CD4-positive, alpha-beta T cell (primary cell): ENCODE results near the gene TUSC7. TPM values are rescaled to one million over a fixed set of nuclear protein-coding genes. Genes with fewer than 3 reads are reported as not detected.

Experiments used
- ATAC-seq: fragments of 200-7000 bp; cut with Tn5 transposase; one replicate; pipeline ENCODE4 v1.10.0; 2022; ENCODE audit warnings: mild to moderate bottlenecking; ENCODE audit not compliant: poor library complexity
- CTCF ChIA-PET: fragments of 350-600 bp; sonication (Branson Sonifier 250); formaldehyde crosslinking; loops from one replicate; lab custom pipeline; 2021; ENCODE audit warnings: antibody characterized with exemption, inconsistent platforms; lab: Charles Lee
- POLR2A ChIA-PET: fragments of 350-600 bp; sonication (Branson Sonifier 250); formaldehyde crosslinking; loops from one replicate; lab custom pipeline; 2021; ENCODE audit warnings: antibody characterized with exemption, inconsistent platforms; lab: Charles Lee
- DNase-seq, 14 experiments: peaks; one replicate each; pipeline ENCODE4 v3.0.0-alpha.2; 2013 to 2020; ENCODE audit warnings: mixed read lengths in 2 of 14
- H3K27ac ChIP-seq, 2 donors: one replicate each; pipeline versions ENCODE4 v1.5.1 to v1.7.0; 2013; ENCODE audit warnings: low read length in 2 of 2, low read depth in 1 of 2, mild to moderate bottlenecking in 1 of 2
- H3K27me3 ChIP-seq, 2 experiments: 1 replicate in 1 of 2; 2 replicates in 1 of 2; pipeline versions ENCODE4 v1.6.1 to v1.7.0; 2013; ENCODE audit warnings: low read length in 2 of 2, control low read depth in 1 of 2, mild to moderate bottlenecking in 1 of 2, moderate library complexity in 1 of 2; ENCODE audit not compliant: insufficient read depth in 2 of 2, control insufficient read depth in 1 of 2
- H3K36me3 ChIP-seq: one replicate; pipeline ENCODE4 v1.6.1; 2013; ENCODE audit warnings: low read length, control low read depth; ENCODE audit not compliant: insufficient read depth
- H3K4me1 ChIP-seq: one replicate; pipeline ENCODE4 v1.6.1; 2013; ENCODE audit warnings: low read length, control low read depth; ENCODE audit not compliant: insufficient read depth
- H3K4me3 ChIP-seq: one replicate; pipeline ENCODE4 v1.5.1; 2013; ENCODE audit warnings: mild to moderate bottlenecking, low read length, moderate library complexity
- H3K9me3 ChIP-seq, 2 experiments: 1 replicate in 1 of 2; 2 replicates in 1 of 2; pipeline versions ENCODE4 v1.6.1 to v1.7.0; 2013; ENCODE audit warnings: low read length in 2 of 2, mild to moderate bottlenecking in 2 of 2, control low read depth in 1 of 2, moderate library complexity in 1 of 2; ENCODE audit not compliant: control insufficient read depth in 1 of 2, insufficient read depth in 1 of 2
- H3K27ac Mint-ChIP-seq: one replicate; pipeline ENCODE4 v1.8.0; 2020; ENCODE audit warnings: mixed read lengths
- H3K27me3 Mint-ChIP-seq: one replicate; pipeline ENCODE4 v1.8.0; 2021; ENCODE audit warnings: mixed read lengths
- H3K36me3 Mint-ChIP-seq: one replicate; pipeline ENCODE4 v1.8.0; 2021; ENCODE audit warnings: low read depth, mixed read lengths
- H3K4me1 Mint-ChIP-seq: one replicate; pipeline ENCODE4 v1.8.0; 2021; ENCODE audit warnings: low read depth, mixed read lengths
- H3K4me3 Mint-ChIP-seq: one replicate; pipeline ENCODE4 v1.8.0; 2020; ENCODE audit warnings: mild to moderate bottlenecking, mixed read lengths
- H3K9me3 Mint-ChIP-seq: one replicate; pipeline ENCODE4 v1.8.0; 2020; ENCODE audit warnings: mixed read lengths
- CTCF ChIP-seq: fragments of 200-600 bp; IDR thresholded peaks from one replicate; pipeline ENCODE4 v1.8.0; 2022; ENCODE audit warnings: antibody characterized with exemption, mild to moderate bottlenecking
- intact Hi-C, 2 experiments: fragments of 100-400 bp; cut with DNase I in 1 of 2; cut with micrococcal nuclease in 1 of 2; formaldehyde crosslinking; loops; one replicate each; pipeline versions ENCODE4 v1.15.1 to v1.9.0; 2023 to 2025; cut with DNase I, micrococcal nuclease
- polyA plus RNA-seq, 2 donors: library from polyadenylated mRNA; unstranded; fragments of 120-200 nt; gene quantifications; one replicate each; pipeline ENCODE4 v1.2.1, GENCODE V29; 2013
- total RNA-seq, 174 experiments: library from RNA in 2 of 174; stranded (reverse) in 2 of 174; gene quantifications; one replicate each; pipeline ENCODE4 v1.2.3 and lab custom pipeline; 2021 to 2026

The TUSC7 gene
- not detected for total RNA-seq
- not detected for polyA plus RNA-seq (2013, experiment 1 of 2)
- not detected for polyA plus RNA-seq (2013, experiment 2 of 2)
- 0 to 0.14 (median 0) reads per million in 172 experiments for total RNA-seq (lab: John Stamatoyannopoulos, UW)

DNA sequence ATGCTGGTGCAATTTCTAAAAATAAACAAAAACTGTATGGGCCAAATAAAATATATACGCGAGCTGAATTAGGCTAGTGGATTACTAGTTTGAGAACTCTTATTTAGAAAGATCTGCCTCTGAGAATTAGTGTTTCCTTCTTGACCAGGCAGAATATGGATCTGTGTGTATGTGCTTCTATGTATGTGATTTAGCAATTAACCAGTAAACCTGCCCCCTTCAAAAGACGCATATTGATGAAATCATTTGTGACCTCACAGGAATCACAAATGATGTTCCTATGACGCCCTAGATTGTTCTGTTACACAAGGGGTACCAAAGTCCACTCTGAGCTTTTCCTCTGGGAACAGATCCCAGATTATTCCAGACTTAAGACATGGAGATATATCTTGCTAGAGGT lies at the start of gene TUSC7:
Gene TUSC7, plus strand, starts transcription at position 301 of the 400 bp plus-strand sequence.
- ATAC-seq (no peak), DNase-seq (no peak)
- Mint-ChIP-seq H3K4me1 (no peaks in the 10 kb centered on the region), H3K4me3 (no peak within 1 kb of the TSS), H3K27me3 (no peaks in the 10 kb centered on the region), H3K27ac (no peak within 1 kb of the TSS), H3K36me3 (no peaks in the 10 kb centered on the region), H3K9me3 (peaks cover 1% of the 10 kb centered on the region)
- Histone ChIP-seq H3K4me1 (no peaks in the 10 kb centered on the region), H3K36me3 (no peaks in the 10 kb centered on the region), H3K9me3 (no peaks in the 10 kb centered on the region), H3K27ac (no peak within 1 kb of the TSS), H3K4me3 (no peak within 1 kb of the TSS), H3K27me3 (no peaks in the 10 kb centered on the region)
- CTCF ChIA-PET: no interaction called here
- POLR2A ChIA-PET: no interaction called here
- TF ChIP-seq CTCF: no peak
- intact Hi-C loops: no loop called here

DNA sequence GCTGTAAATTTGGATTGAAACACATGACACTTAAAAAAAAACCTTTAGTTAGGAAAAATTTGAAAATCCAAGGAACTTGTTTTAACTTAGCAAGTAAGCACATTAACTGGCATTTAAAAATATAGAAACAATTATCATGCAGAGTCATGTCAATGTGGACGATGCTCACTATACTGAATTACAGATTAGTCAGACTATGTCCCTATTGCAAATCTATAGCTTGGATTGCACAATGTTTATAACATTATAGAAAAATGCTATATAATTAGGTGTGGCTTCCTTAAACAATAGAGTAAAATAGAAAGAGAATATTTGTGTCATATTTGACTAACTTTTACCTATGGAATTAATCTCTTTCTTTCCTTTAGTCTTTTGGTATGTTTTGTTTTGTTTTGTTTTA lies 48.4 kb upstream of the TUSC7 start:
- no peaks in the 10 kb centered on the region for H3K4me1 ChIP-seq
- H3K36me3 ChIP-seq: no peaks in the 10 kb centered on the region
- ChIA-PET CTCF (no interaction called here), POLR2A (no interaction called here)
- ATAC-seq (no peak), DNase-seq (no peak)
- no peak overlapping the region for H3K4me3 ChIP-seq
- Mint-ChIP-seq H3K36me3 (no peaks in the 10 kb centered on the region), H3K27me3 (no peaks in the 10 kb centered on the region), H3K27ac (no peak overlapping the region), H3K4me1 (no peaks in the 10 kb centered on the region), H3K4me3 (no peak overlapping the region), H3K9me3 (no peaks in the 10 kb centered on the region)
- no peak overlapping the region for H3K27ac ChIP-seq
- H3K9me3 ChIP-seq: peaks cover 0 to 3% of the 10 kb centered on the region in 2 experiments
- no peaks in the 10 kb centered on the region for H3K27me3 ChIP-seq
- TF ChIP-seq CTCF: no peak
- intact Hi-C loops: no loop called here

DNA sequence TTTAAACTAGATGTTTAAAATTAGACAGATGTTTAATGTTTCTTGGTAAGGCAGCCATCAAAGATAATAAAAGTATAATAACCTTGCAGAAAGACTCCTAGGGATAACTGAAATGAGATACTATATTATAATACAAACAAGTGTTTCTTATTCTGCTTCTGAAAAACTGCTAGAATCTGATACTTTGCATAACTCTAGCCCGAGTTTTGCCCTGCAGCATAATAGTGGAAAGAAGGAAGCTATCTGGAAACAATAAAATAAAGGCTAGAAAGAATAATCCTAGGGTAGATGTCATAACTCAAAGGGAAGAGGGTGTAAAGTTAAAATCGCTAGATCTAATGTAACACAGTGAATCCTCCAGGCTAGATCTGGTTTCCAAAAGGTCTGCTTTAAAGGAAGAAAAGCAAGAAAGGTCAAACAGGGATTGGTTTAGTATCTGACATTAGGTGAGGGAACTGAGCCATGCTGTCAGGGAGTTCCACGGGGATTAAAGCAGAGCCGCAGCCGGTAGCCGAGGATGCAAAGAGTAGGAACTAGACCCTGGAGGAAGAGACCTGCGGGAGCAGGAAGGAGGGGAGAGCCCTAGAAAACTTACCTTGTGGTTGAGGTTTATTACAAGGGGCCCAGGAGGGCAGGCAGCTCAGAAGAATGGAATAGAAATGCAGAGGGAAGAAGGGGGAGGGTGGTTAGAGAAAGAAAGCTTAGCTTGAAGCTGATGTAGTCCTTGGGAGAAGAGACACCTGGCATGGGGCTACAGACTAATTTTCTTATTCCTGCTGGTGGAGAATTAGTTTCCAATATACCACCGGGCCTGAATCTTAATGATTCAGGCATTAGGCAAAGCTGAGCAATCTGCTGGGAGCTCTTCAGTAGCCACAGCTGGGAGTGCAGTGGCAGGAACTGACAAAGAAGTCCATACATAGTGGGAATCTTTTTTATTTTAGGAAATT lies 46.1 kb upstream of the TUSC7 start:
- Mint-ChIP-seq H3K4me3 (no peak overlapping the region), H3K27ac (no peak overlapping the region), H3K9me3 (peaks cover 2% of the 10 kb centered on the region), H3K27me3 (no peaks in the 10 kb centered on the region), H3K36me3 (no peaks in the 10 kb centered on the region), H3K4me1 (no peaks in the 10 kb centered on the region)
- peaks cover 0 to 3% of the 10 kb centered on the region in 2 experiments for H3K9me3 ChIP-seq
- DNase-seq: no peak
- ATAC-seq: no peak
- intact Hi-C loops: no loop called here
- H3K27me3 ChIP-seq: no peaks in the 10 kb centered on the region
- H3K4me3 ChIP-seq: no peak overlapping the region
- ChIA-PET CTCF (no interaction called here), POLR2A (no interaction called here)
- no peaks in the 10 kb centered on the region for H3K4me1 ChIP-seq
- H3K36me3 ChIP-seq: no peaks in the 10 kb centered on the region
- no peak for TF ChIP-seq CTCF
- no peak overlapping the region for H3K27ac ChIP-seq
